ENCODE measurements around the gene UBA52.
"Not testable (repeated sequence)": the region's sequence is repeated elsewhere in the genome, so short reads cannot be mapped to it uniquely, and the experiment has no call there.

UBA52 gene

GRCh38 chr19:18593367-18594095 is 21.9 kb downstream of the UBA52 start:
- DNase-seq (ENCODE audit: low spot score), result no peak

GRCh38 chr19:18594096-18594823 is 22.6 kb downstream of the UBA52 start:
- peak; percentile 62 for DNase-seq (ENCODE audit: low spot score)

- no peak for DNase-seq (ENCODE audit: low spot score)
Measured at GRCh38 chr19:18594824-18595373, 23.2 kb downstream of the UBA52 start.

- DNase-seq (ENCODE audit: low spot score), result no peak
Measured at GRCh38 chr19:18595475-18595874, 23.8 kb downstream of the UBA52 start.

GRCh38 chr19:18596752-18597157 is 25.1 kb downstream of the UBA52 start:
- peak; percentile 71 for DNase-seq (ENCODE audit: low spot score)

- DNase-seq (ENCODE audit: low spot score), result no peak
Measured at GRCh38 chr19:18597809-18598660, 26.4 kb downstream of the UBA52 start.

GRCh38 chr19:18599485-18599884 is 27.8 kb downstream of the UBA52 start:
- no peak for DNase-seq (ENCODE audit: low spot score)

GRCh38 chr19:18600692-18601397 is 29.2 kb downstream of the UBA52 start:
- not testable (repeated sequence) for DNase-seq (ENCODE audit: low spot score)

- no peak for DNase-seq (ENCODE audit: low spot score)
Measured at GRCh38 chr19:18601875-18602274, 30.2 kb downstream of the UBA52 start.

GRCh38 chr19:18603255-18603957 is 31.7 kb downstream of the UBA52 start:
- DNase-seq (ENCODE audit: low spot score), result no peak

- DNase-seq (ENCODE audit: low spot score), result no peak
Measured at GRCh38 chr19:18603958-18604819, 32.5 kb downstream of the UBA52 start.

- no peak for DNase-seq (ENCODE audit: low spot score)
Measured at GRCh38 chr19:18604820-18605159, 33.1 kb downstream of the UBA52 start.

GRCh38 chr19:18605196-18605545 is 33.5 kb downstream of the UBA52 start:
- DNase-seq (ENCODE audit: low spot score), result no peak

GRCh38 chr19:18605546-18606280 is 34.1 kb downstream of the UBA52 start:
- DNase-seq (ENCODE audit: low spot score), result no peak

- DNase-seq (ENCODE audit: low spot score), result no peak
Measured at GRCh38 chr19:18606281-18607225, 34.9 kb downstream of the UBA52 start, which contains the start of gene CRLF1. Gene CRLF1 (minus strand): TSS chr19:18606799. CDS start chr19:18606656, 143 bp downstream.

GRCh38 chr19:18607226-18608101 is 35.8 kb downstream of the UBA52 start:
- DNase-seq (ENCODE audit: low spot score), result no peak

- DNase-seq (ENCODE audit: low spot score), result no peak
Measured at GRCh38 chr19:18608102-18608804, 36.6 kb downstream of the UBA52 start.
